GM21723 (cell line): ENCODE measurements around the gene PNMA8A.
"Not testable (repeated sequence)": the region's sequence is repeated elsewhere in the genome, so short reads cannot be mapped to it uniquely, and the experiment has no call there.

Experiments
- ATAC-seq: cut with Tn5 transposase; IDR thresholded peaks from one replicate; pipeline ENCODE4 v1.9.1; 2021; ENCODE audit warnings: mild to moderate bottlenecking, moderate library complexity; ENCODE audit not compliant: unreplicated experiment

Gene PNMA8A

GRCh38 chr19:46471116-46471733 is at the start of gene PNMA8A:
Gene PNMA8A, minus strand, starts transcription at chr19:46471563. Its CDS starts 528 bp downstream, at chr19:46471035.
- no peak for ATAC-seq

- no peak for ATAC-seq
Observed at GRCh38 chr19:46520616-46521015, 49.3 kb upstream of the PNMA8A start.

- ATAC-seq = no peak
Observed at GRCh38 chr19:46517471-46517870, 46.1 kb upstream of the PNMA8A start.

GRCh38 chr19:46515879-46516350 is 44.6 kb upstream of the PNMA8A start:
- ATAC-seq = no peak

GRCh38 chr19:46515290-46515609 is 43.9 kb upstream of the PNMA8A start:
- ATAC-seq = no peak

- ATAC-seq = no peak
Observed at GRCh38 chr19:46514589-46515289, 43.4 kb upstream of the PNMA8A start.

GRCh38 chr19:46513461-46514236 is 42.3 kb upstream of the PNMA8A start:
- ATAC-seq = no peak

GRCh38 chr19:46511237-46511636 is 39.9 kb upstream of the PNMA8A start:
- ATAC-seq = no peak

- ATAC-seq = no peak
Observed at GRCh38 chr19:46508206-46508605, 36.8 kb upstream of the PNMA8A start.

GRCh38 chr19:46503848-46504453 is 32.6 kb upstream of the PNMA8A start:
- no peak for ATAC-seq

- ATAC-seq = no peak
Observed at GRCh38 chr19:46502891-46503290, 31.5 kb upstream of the PNMA8A start.

- no peak for ATAC-seq
Observed at GRCh38 chr19:46499692-46500091, 28.3 kb upstream of the PNMA8A start.

- no peak for ATAC-seq
Observed at GRCh38 chr19:46497773-46498172, 26.4 kb upstream of the PNMA8A start.

GRCh38 chr19:46496886-46497285 is 25.5 kb upstream of the PNMA8A start:
- not testable (repeated sequence) for ATAC-seq

GRCh38 chr19:46496304-46496703 is 24.9 kb upstream of the PNMA8A start:
- ATAC-seq = no peak

GRCh38 chr19:46495786-46496099 is 24.4 kb upstream of the PNMA8A start, which contains the start of gene PNMA8B:
Gene PNMA8B, minus strand, starts transcription at chr19:46495867. Its CDS starts 402 bp downstream, at chr19:46495465.
- ATAC-seq = no peak

- ATAC-seq = no peak
Observed at GRCh38 chr19:46494941-46495785, 23.8 kb upstream of the PNMA8A start.

- no peak for ATAC-seq
Observed at GRCh38 chr19:46494146-46494940, 23.0 kb upstream of the PNMA8A start.

GRCh38 chr19:46493236-46494145 is 22.1 kb upstream of the PNMA8A start:
- ATAC-seq = no peak
